CD4-positive, alpha-beta T cell (primary cell): Measurements from ENCODE around the gene GPR35. TPM values are rescaled to one million over a fixed set of nuclear protein-coding genes. Genes with fewer than 3 reads are reported as not detected.
A peak's percentile ranks its signal among the peaks of the same experiment; 100 is the strongest.

Experiments used
- ATAC-seq: fragments of 200-7000 bp; cut with Tn5 transposase; one replicate; pipeline ENCODE4 v1.10.0; 2022; ENCODE audit warnings: mild to moderate bottlenecking; ENCODE audit not compliant: poor library complexity
- CTCF ChIA-PET: fragments of 350-600 bp; sonication (Branson Sonifier 250); formaldehyde crosslinking; loops from one replicate; lab custom pipeline; 2021; ENCODE audit warnings: antibody characterized with exemption, inconsistent platforms; lab: Charles Lee
- POLR2A ChIA-PET: fragments of 350-600 bp; sonication (Branson Sonifier 250); formaldehyde crosslinking; loops from one replicate; lab custom pipeline; 2021; ENCODE audit warnings: antibody characterized with exemption, inconsistent platforms; lab: Charles Lee
- DNase-seq, 14 experiments: peaks; one replicate each; pipeline ENCODE4 v3.0.0-alpha.2; 2013 to 2020; ENCODE audit warnings: mixed read lengths in 2 of 14
- H3K27ac ChIP-seq, 2 donors: one replicate each; pipeline versions ENCODE4 v1.5.1 to v1.7.0; 2013; ENCODE audit warnings: low read length in 2 of 2, low read depth in 1 of 2, mild to moderate bottlenecking in 1 of 2
- H3K27me3 ChIP-seq, 2 experiments: 1 replicate in 1 of 2; 2 replicates in 1 of 2; pipeline versions ENCODE4 v1.6.1 to v1.7.0; 2013; ENCODE audit warnings: low read length in 2 of 2, control low read depth in 1 of 2, mild to moderate bottlenecking in 1 of 2, moderate library complexity in 1 of 2; ENCODE audit not compliant: insufficient read depth in 2 of 2, control insufficient read depth in 1 of 2
- H3K36me3 ChIP-seq: one replicate; pipeline ENCODE4 v1.6.1; 2013; ENCODE audit warnings: low read length, control low read depth; ENCODE audit not compliant: insufficient read depth
- H3K4me1 ChIP-seq: one replicate; pipeline ENCODE4 v1.6.1; 2013; ENCODE audit warnings: low read length, control low read depth; ENCODE audit not compliant: insufficient read depth
- H3K4me3 ChIP-seq: one replicate; pipeline ENCODE4 v1.5.1; 2013; ENCODE audit warnings: mild to moderate bottlenecking, low read length, moderate library complexity
- H3K9me3 ChIP-seq, 2 experiments: 1 replicate in 1 of 2; 2 replicates in 1 of 2; pipeline versions ENCODE4 v1.6.1 to v1.7.0; 2013; ENCODE audit warnings: low read length in 2 of 2, mild to moderate bottlenecking in 2 of 2, control low read depth in 1 of 2, moderate library complexity in 1 of 2; ENCODE audit not compliant: control insufficient read depth in 1 of 2, insufficient read depth in 1 of 2
- H3K27ac Mint-ChIP-seq: one replicate; pipeline ENCODE4 v1.8.0; 2020; ENCODE audit warnings: mixed read lengths
- H3K27me3 Mint-ChIP-seq: one replicate; pipeline ENCODE4 v1.8.0; 2021; ENCODE audit warnings: mixed read lengths
- H3K36me3 Mint-ChIP-seq: one replicate; pipeline ENCODE4 v1.8.0; 2021; ENCODE audit warnings: low read depth, mixed read lengths
- H3K4me1 Mint-ChIP-seq: one replicate; pipeline ENCODE4 v1.8.0; 2021; ENCODE audit warnings: low read depth, mixed read lengths
- H3K4me3 Mint-ChIP-seq: one replicate; pipeline ENCODE4 v1.8.0; 2020; ENCODE audit warnings: mild to moderate bottlenecking, mixed read lengths
- H3K9me3 Mint-ChIP-seq: one replicate; pipeline ENCODE4 v1.8.0; 2020; ENCODE audit warnings: mixed read lengths
- CTCF ChIP-seq: fragments of 200-600 bp; IDR thresholded peaks from one replicate; pipeline ENCODE4 v1.8.0; 2022; ENCODE audit warnings: antibody characterized with exemption, mild to moderate bottlenecking
- intact Hi-C, 2 experiments: fragments of 100-400 bp; cut with DNase I in 1 of 2; cut with micrococcal nuclease in 1 of 2; formaldehyde crosslinking; loops; one replicate each; pipeline versions ENCODE4 v1.15.1 to v1.9.0; 2023 to 2025; cut with DNase I, micrococcal nuclease
- total RNA-seq, 174 experiments: library from RNA in 2 of 174; stranded (reverse) in 2 of 174; gene quantifications; one replicate each; pipeline ENCODE4 v1.2.3 and lab custom pipeline; 2021 to 2026

Gene GPR35
- total RNA-seq, 2 experiments from 2014 or later = 7.1 to 7.2 TPM

GRCh38 chr2:240623531-240624010, 1.7 kb upstream of the GPR35 start:
- ATAC-seq (no peak), DNase-seq (peak in 2 of 14 experiments; percentile 2 to 33)
- no peak overlapping the region for H3K4me3 Mint-ChIP-seq
- H3K36me3 Mint-ChIP-seq = peaks cover 12% of the 10 kb centered on the region
- H3K27ac ChIP-seq = peak overlapping the region in 1 of 2 donors; percentile 60
- peak overlapping the region; percentile 92 for H3K27ac Mint-ChIP-seq
- ChIA-PET POLR2A (interaction anchor here (0.9 to 3.4 kb wide), 6 partner anchors 37 to 81 kb away, joined by 3 to 35 read pairs (median 3); partner anchors contain the start of gene CAPN10), CTCF (interaction anchor here (1.8 kb wide), 1 partner anchor 44 kb away, joined by 7 read pairs; no protein-coding TSS in a partner anchor)
- H3K4me1 Mint-ChIP-seq = peaks cover 42% of the 10 kb centered on the region
- intact Hi-C loops = no loop called here
- no peak for TF ChIP-seq CTCF
- peaks cover 2% of the 10 kb centered on the region for H3K36me3 ChIP-seq
- peaks cover 91% of the 10 kb centered on the region for H3K4me1 ChIP-seq
- H3K4me3 ChIP-seq = no peak overlapping the region
- no peaks in the 10 kb centered on the region for H3K9me3 Mint-ChIP-seq
- H3K9me3 ChIP-seq = no peaks in the 10 kb centered on the region
- no peaks in the 10 kb centered on the region for H3K27me3 Mint-ChIP-seq
- H3K27me3 ChIP-seq = no peaks in the 10 kb centered on the region

GRCh38 chr2:240624011-240624949, 1.0 kb upstream of the GPR35 start:
- CTCF ChIA-PET = interaction anchor here (0.8 to 1.8 kb wide), 3 partner anchors 7 to 110 kb away, joined by 3 to 7 read pairs (median 3); no protein-coding TSS in a partner anchor
- no peak overlapping the region for H3K4me3 ChIP-seq

More at GRCh38 chr2:240624011-240624949, 1.0 kb upstream of the GPR35 start:
- no peak for TF ChIP-seq CTCF
- peaks cover 5% of the 10 kb centered on the region for H3K36me3 Mint-ChIP-seq
- intact Hi-C loops = no loop called here
- peak overlapping the region; percentile 36 for H3K4me3 Mint-ChIP-seq
- Histone ChIP-seq H3K4me1 (peaks cover 98% of the 10 kb centered on the region), H3K27ac (peak overlapping the region; percentile 64 to 66), H3K9me3 (no peaks in the 10 kb centered on the region), H3K27me3 (no peaks in the 10 kb centered on the region), H3K36me3 (peaks cover under 1% of the 10 kb centered on the region)
- POLR2A ChIA-PET = interaction anchor here (0.9 to 3.4 kb wide), 5 partner anchors 38 to 63 kb away, joined by 3 to 35 read pairs (median 5); partner anchors contain the start of gene CAPN10
- no peak for ATAC-seq
- H3K27me3 Mint-ChIP-seq = no peaks in the 10 kb centered on the region
- H3K4me1 Mint-ChIP-seq = peaks cover 42% of the 10 kb centered on the region
- no peaks in the 10 kb centered on the region for H3K9me3 Mint-ChIP-seq
- peak in 1 of 14 experiments; percentile 47 for DNase-seq
- H3K27ac Mint-ChIP-seq = peak overlapping the region; percentile 87
